HG02981 (cell line): ENCODE results near the gene ANAPC16.
"Not testable (repeated sequence)": the region's sequence is repeated elsewhere in the genome, so short reads cannot be mapped to it uniquely, and the experiment has no call there.

ENCODE experiments used
- ATAC-seq: cut with Tn5 transposase; IDR thresholded peaks from one replicate; pipeline ENCODE4 v1.9.1; 2021; ENCODE audit warnings: mild to moderate bottlenecking, moderate library complexity; ENCODE audit not compliant: unreplicated experiment

Gene ANAPC16

DNA sequence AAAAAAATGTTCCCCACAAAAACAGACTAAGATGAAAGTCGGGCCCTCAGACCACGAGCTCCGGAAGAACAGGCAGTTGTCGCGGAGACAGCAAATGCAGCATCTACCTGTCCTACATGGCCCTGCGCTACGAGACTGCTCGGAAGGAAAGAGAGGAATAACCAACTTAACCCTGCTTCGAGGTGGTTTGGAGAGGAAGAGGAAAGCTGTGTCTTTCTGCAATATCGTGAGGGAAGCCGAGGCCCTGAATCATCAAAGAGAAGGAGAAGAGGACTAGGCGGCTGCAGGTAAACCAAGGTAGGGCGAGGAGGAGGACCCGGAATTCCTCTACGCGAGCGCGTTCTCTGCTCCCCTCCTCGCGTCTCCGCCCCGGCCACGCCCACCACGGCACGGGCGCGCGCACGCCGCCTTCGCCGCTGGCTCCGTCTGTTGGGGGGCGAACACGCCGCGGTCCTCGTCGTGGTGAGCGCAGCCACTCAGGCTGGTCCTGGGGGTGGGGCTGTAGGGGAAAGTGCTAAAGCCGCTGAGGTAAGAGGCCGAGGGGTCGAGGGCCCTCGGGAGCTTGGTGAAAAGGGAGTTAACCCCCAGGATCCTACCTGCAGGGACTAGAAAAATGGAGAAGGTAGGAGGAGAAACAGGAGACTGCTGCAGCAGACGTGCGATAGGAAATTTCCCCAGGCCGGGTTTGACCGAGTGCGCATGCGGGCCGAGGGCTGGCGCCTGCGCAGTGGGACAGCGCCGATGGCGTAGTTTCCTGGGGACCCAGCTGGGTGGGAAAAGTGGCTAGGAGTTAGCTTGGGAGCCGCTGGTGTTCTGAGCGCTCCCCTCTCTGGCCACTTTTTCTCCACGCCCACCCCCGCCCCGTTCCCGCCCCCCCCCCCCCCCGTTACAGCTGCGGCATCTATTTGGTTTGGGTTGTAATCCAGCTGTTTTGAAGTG is at the start of gene ANAPC16, which contains the start of gene ASCC1:
Gene ANAPC16 (plus strand): TSS at position 402 of the 939 bp plus-strand sequence. CDS start 7,903 bp downstream, outside the sequence.
Gene ASCC1 (minus strand): TSS at position 666 of the 939 bp plus-strand sequence. CDS start 2,978 bp downstream, outside the sequence.
- ATAC-seq, result peak; percentile 86

DNA sequence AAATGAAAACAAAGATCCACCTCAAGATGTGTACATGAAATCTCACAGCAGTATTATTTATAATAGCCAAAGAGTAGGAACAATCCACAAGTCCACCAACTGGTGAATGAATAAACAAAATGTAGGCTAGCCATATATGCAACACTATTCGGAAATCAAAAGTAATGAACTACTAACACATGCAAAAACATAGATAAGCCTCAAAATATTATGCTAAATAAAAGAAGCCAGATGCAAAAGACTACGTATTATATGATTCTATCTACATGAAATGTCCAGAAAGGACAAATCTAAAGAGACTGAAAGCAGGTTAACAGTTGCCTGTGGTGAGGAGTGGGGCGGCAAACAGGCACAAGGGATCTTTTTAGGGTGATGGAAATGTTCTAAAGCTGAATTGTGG is 48.7 kb upstream of the ANAPC16 start:
- ATAC-seq, result no peak

DNA sequence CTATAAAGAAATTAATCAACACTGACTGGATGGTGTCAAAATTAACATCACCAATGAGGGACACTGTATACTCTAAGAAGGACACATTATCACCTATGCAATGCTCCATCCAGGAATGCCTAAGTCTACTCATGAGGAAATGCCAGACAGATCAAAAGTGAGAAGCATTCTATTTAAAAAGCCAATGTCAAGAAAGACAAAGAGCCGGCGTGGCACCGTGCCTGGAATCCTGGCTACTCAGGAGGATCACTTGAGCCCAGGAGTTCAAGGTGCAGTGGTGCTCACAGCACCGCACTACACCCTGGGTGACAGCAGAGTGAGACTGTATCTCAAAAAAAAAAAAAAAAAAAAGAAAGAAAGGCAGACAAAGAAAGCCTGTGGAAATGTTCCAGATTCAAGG is 45.5 kb upstream of the ANAPC16 start:
- ATAC-seq, result no peak

- no peak for ATAC-seq
Observed at GRCh38 chr10:72170733-72171132, 45.1 kb upstream of the ANAPC16 start.

DNA sequence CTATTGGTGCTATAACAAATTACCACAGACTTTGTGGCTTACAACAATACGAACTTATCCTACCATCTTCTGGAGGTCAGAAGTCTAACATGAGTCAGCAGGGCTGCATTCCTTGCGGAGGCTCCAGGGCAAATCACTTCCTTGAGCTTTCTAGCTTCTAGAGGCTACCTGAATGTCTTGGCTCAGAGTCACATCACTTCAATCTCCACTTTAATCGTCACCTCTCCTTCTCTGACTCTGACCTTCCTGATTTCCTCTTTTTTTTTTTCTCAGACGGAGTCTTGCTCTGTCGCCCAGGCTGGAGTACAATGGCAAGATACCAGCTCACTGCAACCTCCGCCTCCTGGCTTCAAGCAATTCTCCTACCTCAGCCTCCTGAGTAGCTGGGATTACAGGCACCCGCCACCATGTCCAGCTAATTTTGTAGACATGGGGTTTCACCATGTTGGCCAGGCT is 44.6 kb upstream of the ANAPC16 start:
- no peak for ATAC-seq

- ATAC-seq, result no peak
Observed at GRCh38 chr10:72173262-72173618, 42.6 kb upstream of the ANAPC16 start.

DNA sequence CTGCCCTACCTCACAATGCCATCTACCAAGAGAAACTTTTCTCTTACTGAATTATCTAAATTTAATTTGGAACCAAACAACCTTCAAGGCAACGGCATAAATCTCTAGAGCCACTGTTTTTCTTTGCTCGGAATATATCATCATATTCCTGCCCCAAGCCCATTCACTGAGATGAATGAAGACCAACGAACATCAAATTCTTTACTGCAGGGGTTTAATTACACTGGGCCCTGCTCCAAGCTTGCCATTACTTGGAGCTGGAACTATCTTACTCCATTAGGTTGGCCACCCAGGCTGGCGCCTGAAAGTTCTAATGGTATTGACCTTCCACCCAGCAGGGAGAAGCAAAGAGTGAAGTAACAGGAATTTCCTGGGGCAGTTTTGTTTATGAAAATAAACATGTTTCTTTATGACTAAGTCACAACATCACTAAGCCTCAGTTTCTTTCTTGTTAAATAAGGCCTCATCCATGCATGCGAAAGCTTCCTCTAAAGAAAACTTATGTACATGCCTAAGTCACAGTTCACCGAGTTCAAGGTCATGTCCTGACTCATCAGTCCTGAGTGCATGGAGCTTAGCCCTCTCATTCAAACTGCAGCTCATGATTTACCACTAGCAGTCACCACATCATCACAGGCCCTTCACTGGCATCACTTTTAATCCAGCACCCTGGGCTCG is 42.1 kb upstream of the ANAPC16 start:
- ATAC-seq, result peak; percentile 60

DNA sequence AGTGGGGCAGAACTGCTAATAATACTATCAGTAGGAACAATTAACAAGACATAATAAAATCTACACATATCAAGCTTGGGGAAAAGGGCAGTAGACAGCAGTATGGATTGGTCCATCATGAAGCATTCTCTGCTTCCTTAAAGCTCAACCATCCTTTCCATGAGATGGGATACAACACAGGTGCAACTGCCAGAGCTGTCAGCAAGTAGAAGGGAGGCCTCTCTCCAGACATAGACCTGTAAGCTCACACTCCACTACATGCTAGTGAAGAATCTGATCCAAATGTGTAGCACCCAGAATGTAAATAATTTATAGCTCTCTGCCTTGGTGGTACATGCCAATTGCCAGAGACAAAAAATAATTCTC is 41.5 kb upstream of the ANAPC16 start:
- no peak for ATAC-seq

DNA sequence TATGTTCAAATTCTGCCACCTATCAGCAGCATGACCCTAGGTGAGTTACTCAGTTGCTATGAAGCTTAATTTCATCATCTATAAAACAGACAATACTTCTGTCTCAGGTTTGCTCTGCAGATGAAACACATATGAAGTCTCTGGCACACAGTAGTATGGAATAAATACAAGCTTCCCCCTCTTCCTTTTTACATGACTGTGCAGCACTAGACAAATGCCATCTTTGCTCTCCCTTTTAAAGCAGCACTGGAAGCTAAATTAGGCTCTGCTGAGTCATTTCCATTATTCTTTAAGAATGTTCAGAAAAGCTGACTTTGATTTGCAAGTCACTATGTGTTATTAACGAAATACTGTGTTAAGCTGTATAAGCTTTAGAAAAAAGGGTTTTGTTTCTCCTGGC is 40.7 kb upstream of the ANAPC16 start:
- ATAC-seq, result no peak

DNA sequence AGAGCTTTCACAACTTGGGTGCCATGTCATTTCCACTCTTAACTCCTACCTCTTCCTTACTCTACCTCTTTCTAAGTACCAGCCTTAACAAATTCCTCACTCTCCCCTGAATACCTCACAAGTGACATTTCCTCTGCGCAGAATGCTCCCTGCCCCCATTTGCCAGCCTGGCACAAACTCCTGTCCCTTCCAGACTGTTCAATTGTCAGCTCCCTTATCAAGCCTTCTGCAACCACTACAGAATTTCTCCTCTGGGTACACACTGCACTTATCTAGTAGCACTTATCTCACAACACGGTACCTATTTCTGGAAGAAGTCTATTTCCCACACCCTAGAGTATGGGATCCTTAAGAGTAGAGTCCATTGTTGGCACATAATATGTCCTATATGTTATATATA is 39.1 kb upstream of the ANAPC16 start:
- no peak for ATAC-seq

- ATAC-seq, result no peak
Observed at GRCh38 chr10:72177454-72177853, 38.4 kb upstream of the ANAPC16 start.

- ATAC-seq, result no peak
Observed at GRCh38 chr10:72184156-72184555, 31.7 kb upstream of the ANAPC16 start.

DNA sequence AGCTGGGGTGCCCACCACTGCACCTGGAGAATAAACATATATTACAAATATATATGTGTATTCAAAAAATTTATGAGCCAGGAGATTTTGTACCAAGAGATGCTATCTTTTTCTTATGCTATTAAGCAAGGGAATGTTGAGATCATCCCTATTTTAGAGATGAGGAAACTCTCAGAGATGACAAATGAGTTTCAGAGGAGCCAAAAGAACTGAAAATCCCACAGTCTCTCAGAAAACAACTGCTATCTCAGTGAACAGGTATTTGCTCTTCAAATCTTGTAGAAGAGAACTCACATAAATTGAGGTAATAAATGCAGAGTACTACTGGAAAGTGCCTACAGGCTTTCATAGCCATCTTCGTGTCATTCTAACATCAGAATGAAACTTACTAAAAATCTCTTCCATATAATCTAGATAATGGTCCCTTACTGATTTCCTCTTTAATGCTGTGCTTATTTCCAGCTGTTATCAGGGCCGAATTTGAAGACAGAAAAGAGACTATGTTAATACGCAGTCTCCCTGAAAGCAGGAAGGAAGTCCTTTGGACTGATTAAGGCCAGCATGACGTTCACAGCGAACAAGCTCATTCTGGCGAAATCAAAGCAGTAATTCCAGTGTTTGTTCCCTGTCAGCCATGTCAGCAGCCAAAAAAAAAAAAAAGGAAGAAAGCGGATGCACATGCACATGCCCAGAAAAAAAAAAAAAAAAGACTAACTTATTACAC is 29.4 kb upstream of the ANAPC16 start:
- no peak for ATAC-seq

GRCh38 chr10:72186982-72187330 is 28.9 kb upstream of the ANAPC16 start:
- no peak for ATAC-seq

GRCh38 chr10:72194949-72195348 is 20.9 kb upstream of the ANAPC16 start:
- ATAC-seq, result no peak

- no peak for ATAC-seq
Observed at GRCh38 chr10:72200883-72201282, 14.9 kb upstream of the ANAPC16 start.

DNA sequence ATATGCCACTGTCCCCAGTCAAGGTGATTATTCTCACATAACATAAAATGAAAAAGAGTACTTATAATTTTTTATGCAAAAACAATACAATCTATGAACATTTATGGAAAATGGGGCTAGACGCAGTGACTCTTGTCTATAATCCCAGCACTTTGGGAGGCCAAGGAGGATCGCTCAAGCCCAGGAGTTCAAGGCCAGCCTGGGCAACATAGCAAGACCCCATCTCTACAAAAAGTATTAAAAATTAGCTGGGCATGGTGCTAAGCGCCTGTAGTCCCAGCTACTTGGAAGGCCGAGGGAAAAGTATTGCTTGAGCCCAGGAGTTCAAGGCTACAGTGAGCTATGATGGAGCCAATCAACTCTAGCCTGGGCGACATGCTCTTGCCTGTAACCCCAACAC is 14.5 kb upstream of the ANAPC16 start:
- ATAC-seq, result no peak

DNA sequence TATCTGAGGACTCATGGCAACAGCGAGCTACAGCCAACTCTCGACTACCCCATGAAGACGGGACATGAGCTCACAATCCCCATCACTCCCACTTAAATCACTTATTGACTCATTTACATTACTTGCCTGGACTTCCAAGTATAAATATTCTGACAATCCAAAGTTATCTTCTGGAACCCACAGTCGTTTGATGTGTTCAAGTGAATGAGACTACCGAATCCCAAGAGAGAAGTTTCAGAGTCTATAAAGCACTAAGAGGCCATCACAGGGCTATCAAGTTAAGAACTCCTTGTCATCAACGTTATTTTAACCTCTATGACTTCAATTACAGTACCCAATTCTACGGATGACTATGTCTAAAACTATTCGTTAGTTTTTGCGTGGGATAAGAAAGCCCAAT is 11.5 kb upstream of the ANAPC16 start:
- ATAC-seq, result no peak

GRCh38 chr10:72204724-72205123 is 11.1 kb upstream of the ANAPC16 start:
- ATAC-seq, result no peak

GRCh38 chr10:72206511-72207229 is 9.1 kb upstream of the ANAPC16 start:
- no peak for ATAC-seq

- not testable (repeated sequence) for ATAC-seq
Observed at GRCh38 chr10:72208526-72208925, 7.3 kb upstream of the ANAPC16 start.
